NCI-H2196 treated with DMSO at 0.1 percent for 48 hours (cell line): ENCODE results near the gene TRAF3.
"Not testable (repeated sequence)": the region's sequence is repeated elsewhere in the genome, so short reads cannot be mapped to it uniquely, and the experiment has no call there.

Experiments
- DNase-seq: peaks from one replicate; lab custom pipeline; 2025; ENCODE audit not compliant: unreplicated experiment; lab: John Stamatoyannopoulos, UW

The TRAF3 gene

DNA sequence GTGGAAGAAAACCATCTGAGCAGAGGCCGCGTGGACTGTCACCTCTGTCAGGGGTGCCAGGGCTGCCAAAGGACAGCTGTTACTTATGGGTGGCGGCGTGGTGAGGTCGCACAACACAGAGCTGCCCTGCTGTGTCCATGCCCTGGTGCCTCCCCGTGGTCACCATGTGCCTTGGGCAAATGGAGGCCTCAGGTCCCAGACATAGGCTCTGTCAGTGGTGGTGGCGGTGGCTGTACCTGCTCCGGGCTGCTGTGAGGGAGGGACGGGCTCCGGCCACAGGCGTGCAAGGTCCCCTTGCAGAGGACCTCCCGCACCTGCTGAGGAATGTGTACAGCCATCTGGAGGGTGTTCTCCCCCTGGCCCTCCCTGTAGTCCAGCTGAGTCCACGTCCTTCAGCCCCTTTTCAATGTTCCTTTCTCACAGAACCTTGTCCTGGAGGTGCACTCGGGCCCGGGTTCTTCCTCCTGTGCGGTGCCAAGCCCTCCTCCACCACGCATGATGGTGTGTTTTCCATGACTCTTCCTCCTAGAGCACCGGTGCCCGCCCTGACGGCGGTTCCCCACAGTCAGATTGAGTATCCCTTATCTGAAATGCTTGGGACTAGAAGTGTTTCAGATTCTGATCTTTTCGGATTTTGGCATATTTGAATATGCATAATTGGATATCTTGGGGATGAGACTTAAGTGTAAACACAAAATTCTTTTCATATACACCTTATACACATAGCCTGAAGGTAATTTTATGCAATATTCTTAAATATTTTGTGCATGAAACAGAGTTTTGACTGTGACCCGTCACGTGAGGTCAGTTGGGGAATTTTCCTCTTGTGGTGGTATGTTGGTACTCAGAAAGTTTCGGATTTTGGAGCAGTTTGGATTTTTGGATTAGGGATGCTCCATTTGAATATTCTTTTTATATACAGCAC, 49.8 kb downstream of the TRAF3 start:
- DNase-seq: no peak

DNA sequence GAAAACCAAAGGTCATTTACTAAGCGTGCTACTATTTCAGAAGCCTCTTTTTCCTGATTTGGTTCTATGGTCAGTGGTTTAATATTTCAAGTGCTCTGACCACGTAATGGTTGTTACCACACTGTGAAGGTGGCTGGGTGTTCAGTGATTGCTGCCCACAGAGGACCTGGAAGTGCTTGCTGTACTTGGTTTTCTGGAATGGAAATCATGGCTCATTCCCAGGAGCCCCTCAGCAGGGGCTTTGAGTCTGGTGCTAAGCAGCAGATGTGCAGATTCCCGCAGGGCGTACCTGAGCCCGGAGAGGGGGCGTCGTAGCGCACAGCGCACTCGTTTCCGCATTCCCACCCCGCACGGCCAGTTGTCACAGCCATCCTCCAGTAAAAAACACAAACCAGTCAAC, 50.5 kb downstream of the TRAF3 start:
- DNase-seq: no peak

DNA sequence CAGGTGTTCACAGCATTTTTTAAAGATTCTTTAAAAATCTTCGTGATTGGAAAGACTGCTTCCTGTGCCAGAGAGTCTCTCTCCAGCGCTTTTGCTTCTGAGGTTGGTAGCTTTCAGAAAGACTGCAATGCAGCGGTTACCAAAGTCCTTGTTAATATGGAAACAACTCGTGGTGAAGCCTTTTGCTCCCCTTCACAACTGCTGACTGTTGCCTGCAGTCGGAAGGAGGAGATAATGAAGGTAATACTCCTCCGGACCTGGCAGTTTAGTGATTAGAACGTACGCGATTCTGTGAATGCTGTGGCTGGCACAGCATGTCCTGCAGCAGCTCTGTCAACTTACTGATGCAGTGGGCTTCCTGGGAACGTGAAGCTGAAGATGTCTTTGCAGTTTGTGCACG, 50.9 kb downstream of the TRAF3 start:
- no peak for DNase-seq

DNA sequence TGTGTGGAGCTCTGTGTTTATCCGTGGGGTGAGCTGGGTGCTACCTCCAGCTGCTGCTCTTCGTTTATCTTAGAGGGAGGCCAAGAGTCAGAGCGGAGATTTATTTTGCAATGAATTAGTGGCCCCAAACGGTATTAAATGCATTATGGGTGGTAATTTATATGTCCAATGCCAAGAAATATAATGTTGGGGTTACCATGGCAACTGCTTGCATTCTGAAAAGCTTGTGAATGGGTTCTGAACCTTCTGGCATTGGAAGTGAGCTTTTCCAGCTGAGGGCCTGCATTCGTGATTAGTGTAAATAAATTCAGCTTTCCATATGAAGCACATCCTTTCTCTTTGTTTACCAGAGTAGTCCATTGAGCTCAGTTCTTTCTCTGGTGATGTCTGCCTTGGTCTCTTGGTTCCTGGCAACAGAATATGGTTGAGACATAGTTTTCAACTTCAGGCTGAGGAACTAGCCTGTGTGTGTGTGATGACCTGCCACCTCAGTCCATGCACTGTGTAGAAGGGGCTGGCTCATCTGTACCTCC, 51.8 kb downstream of the TRAF3 start:
- DNase-seq: no peak

DNA sequence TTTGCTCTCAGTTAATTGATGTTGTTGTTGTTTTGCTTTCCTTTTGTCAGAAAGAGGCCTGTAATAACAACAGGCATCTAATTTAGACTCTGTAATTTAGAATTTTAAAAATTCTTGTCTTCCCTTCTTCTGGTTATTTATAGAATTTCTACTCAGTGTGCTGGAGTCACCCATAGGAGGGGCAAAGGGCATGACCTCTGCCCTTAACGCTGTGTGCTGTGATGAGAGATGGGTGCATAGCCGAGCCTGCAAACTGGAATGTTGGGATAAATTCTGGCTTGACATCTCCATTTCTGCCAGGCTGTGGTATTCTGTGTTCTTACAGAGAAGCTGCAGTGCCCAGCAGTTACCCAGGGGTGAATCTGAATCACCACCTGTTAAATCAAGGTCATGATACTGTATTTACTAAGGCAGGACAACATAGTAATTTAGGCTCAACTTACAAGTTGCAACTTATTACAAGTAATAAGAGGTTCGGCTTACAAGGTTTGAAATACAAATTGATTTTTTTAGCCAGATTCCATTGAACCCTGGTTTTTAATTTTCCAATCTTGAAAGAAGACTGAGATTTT, 53.3 kb downstream of the TRAF3 start:
- DNase-seq: no peak

DNA sequence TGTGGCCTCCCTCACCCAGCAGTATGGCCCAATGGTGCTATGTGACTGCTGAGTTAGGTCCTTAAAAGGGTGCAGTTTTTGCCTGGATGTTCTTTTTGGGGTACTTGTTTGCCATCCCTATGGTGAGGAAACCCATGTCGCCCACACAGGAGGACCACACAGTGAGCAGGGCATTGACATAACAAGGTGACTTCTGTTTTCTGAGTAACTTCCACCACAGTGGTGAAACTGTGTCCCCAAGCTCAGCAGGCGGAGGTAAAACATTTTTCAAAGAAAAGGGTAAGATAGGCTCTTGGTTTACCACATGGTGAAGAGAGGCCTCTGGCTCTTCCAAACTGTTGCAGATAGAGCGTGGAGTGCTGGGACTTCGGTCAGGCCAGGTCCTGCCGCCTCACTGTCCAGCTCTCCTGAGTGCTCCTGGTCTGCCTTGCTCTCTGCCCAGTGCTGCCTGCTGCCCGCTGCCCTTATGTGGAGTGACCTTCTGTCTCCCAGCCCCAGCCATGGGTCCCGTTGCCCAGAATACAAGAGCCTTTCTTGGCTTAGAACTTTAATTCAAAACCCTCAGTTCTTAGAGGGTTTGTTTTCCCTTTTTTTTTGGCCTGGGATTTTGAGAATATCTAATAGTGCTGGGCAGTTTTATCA, 54.0 kb downstream of the TRAF3 start:
- DNase-seq: no peak

DNA sequence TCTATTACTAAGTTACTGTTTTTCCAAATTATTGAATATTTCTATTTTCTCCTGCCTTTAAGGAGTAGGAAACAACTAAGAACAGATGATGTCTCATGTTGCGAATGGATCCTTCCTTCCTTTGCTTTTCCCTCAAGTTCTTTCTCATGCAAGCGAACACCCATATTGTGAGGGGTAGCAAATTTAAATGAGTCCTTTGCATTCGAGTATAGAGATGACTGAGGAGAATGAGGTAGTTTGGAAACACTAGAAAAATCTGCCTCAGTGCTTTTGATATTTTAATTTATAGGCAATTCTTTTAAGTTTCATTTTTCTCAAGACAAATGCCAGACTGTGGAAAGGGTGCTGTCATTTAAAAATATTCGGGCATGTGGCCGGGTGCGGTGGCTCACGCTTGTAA, 56.1 kb downstream of the TRAF3 start:
- DNase-seq: no peak

DNA sequence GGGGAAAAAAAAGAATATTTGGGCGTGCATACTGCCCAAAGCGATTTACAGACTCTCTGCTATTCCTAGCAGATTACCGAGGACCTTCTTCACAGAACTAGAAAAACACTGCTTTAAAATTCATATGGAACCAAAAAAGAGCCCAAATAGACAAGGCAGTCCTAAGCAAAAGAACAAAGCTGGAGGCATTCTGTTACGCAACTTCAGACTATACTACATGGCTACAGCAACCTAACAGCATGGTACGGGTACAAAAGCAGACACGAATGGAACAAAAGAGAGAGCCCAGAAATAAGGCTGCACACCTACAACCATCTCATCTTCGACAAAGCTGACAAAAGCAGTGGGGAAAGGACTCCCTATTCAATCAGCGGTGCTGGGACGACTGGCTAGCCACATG, 56.7 kb downstream of the TRAF3 start:
- no peak for DNase-seq

DNA sequence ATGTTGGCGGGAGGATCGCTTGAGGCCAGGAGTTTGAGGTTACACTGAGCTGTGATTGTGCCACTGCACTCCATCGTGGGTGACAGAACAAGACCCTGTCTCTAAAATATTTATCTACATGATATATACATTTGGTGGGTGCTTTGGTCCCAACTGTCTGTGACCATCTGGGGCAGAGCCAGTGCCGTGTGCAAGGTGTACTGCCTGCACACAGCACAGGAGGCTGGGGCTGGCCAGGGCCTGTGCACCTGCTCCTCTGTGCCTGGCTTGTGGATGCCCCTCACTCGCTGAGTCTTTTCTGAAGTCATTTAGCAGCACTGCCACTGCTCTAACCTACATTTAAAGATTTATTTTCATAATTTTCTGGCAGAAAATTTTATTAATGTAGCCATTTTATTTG, 58.7 kb downstream of the TRAF3 start:
- DNase-seq: no peak

DNA sequence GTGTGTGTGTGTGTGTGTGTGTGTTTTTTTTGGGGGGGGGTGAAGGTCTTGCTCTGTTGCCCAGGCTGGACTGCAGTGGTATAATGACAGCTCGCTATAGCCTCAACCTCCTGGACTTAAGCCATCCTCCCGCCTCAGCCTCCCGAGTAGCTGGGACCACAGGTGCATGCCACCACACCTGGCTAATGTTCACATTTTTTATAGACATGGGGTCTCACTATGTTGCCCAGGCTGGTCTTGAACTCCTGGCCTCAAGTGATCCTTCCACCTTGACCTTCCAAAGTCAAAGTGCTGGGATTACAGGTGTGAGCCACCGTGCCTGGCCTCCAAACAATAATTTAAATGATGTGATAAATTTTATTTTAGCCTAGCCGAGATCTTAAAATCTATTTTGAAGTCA, 59.9 kb downstream of the TRAF3 start:
- DNase-seq: not testable (repeated sequence)

DNA sequence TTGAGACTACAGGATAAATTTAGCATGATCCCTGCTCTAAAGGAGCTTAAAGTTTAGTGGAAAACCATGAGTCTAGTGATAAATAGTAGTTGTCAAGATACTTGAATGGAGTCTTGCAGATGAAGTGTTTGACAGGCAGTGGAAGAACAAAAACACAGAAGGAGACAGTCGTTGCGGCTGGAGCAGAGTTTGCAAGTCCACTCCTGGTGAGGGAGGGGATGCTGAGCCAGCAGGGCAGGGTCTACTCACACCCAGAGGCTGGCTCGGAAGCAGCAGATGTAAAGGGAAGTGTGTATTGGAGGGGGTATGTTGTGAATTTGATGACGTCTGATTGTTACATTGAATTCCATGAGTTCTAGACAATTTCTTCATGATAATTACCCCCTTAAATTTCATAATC, 61.3 kb downstream of the TRAF3 start:
- no peak for DNase-seq

DNA sequence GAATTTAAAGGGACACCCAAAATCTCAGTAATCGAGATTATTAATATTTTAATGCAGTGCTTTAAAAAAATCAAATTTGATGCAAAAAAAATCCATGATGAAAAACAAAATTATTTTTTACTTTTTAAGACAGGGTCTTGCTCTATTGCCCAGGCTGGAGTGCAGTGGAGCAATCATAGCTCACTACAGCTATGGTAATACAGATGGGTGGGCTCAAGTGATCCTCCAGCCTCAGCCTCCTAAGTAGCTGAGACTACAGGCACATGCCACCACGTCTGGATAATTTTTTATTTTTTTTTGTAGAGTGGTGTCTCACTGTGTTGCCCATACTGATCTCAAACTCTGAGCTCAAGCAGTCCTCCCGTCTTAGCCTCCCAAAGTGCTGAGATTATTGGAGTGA, 62.9 kb downstream of the TRAF3 start:
- DNase-seq: no peak

DNA sequence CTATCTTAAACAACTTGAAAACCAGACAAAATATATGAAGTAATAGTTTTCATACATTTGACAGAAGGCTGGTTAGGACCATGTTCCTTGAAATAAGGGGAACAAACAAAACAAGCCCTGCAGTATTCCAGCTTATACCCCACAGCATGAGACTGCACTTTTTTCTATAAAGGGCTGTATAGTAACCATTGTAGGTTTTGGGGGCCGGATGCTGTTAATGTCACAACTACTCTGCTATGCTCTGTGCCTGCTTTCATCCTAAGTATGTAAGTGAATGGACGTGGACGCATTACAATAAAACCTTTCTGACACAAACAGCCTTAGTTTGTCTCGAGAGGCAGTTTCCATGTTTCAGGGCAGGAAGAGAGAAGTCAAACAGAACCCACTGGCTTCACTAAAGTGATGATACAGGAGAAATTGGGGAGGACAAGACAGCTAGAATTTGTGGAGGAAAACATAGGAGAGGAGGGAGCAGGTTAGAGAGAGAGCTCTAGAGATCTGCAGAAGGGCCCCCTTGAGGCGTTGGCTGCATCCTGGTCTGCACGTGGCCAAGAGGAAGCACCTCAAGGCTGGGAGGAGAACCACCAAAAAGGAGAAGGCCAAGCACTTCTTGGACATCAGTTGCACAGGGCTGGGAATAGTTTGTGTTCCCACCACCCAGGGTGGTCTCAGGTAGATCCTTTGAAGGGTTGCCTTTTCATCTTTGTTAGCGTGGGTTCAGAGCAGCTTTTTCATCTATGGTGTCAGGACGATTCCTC, 63.7 kb downstream of the TRAF3 start:
- DNase-seq: no peak

DNA sequence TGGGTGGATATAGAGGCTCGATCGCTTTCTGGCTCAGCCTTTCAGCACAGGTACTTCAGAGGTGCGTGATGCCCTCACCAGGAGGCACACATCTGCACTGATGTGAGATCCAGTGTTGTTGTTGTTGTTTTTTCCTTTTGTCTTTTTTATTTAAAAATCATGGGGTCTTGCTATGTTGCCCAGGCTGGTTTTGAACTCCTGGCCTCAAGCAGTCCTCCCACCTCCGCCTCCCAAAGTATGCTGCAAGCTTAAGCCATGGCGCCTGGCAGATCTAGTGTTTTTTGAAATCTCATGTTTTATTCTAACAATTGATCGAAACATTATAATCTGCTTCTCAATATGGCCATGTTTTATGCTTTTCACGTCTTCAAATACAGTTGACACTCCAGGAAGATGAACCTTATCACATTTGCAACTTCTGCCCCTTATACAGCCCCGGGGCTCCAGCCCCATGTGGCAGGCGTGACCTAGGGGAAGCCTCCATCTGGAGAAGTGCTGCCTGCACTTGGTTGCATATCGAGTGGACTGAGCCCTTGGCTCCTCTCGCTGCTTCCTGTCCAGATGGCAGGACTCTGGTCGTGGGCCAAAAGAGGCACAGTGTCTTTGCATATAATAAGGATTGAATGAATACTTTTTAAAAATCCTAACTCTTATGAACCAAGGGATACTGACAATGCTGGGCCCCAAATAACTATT, 71.7 kb downstream of the TRAF3 start:
- DNase-seq: peak; percentile 27

DNA sequence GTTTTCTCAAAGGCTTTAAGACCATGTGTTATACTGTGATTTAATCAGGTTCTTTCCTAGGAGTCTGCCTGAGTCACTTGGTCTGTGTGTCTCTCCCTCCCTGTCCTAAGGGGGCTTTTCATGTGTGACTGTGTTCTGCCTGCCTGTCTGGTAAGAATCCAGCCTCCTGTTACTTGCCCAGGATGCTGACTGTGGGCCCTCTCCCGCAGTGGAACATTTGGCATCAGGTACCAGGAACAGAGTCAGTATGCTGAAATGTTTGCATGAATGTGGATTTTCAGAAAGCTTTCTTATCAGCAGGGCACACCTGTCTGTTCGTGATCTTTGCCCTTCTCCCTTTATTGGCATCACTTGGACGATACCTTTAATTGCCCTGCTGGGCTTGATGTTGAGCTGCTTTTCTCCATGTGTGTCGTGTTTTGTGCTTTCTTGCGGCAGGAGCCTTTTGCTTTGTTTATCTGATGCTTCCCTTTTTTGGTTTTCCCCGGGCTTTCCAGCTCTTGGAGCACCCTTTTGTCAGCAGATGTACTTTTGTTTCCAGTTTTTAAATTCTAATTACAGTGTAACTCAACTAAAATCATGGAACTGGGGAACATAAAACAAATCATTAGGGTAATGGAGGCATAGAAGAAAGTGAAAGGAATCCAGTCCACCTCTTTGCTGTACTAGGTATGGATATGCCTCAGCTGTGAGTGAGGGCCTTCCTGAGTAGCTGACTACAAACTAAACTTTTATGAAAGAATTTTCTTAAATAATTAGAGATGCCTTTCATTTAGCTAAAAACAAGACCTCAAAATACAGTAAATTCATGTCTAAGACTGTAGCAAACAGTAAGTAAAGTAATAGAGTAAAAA, 72.5 kb downstream of the TRAF3 start:
- peak; percentile 27 for DNase-seq

DNA sequence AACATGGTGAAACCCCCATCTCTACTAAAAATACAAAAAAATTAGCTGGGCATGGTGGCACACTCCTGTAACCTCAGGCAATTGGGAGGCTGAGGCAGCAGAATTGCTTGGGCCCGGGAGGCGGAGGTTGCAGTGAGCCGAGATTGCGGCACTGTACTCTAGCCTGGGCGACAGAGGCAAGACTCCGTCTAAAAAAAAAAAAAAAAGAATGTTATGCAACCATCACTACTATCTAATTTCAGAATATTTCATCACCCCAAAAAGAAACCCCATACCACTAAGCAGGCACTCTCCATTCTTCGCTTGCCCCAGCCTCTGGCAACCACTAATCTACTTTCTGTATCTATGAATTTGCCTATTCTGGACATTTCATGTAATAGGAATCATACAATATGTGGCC, 76.4 kb downstream of the TRAF3 start:
- no peak for DNase-seq

DNA sequence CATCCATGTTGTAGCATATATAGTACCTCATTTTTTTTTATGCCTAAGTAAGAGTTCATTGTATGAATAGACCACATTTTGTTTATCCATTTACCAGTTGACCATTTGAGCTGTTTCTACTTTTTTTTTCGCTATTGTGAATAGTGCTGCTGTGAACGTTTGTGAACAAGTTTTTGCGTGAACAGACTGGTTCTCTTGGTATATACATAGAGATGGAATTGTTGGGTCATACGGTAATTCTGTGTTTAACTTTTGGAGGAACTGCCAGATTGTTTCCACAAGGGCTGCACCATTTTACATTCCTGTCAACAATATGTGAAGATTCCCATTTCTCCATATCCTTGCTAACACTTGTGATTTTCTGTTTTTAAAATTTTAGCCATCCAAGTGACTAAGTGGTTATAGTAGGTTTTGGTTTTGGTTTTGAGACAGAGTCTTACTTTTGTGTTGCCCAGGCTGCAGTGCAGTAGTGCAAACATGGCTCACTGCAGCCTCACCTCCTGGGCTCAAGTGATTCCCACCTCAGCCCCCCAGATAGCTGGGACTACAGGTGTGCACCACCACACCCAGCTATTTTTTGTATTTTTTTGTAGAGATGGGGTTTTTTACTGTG, 76.9 kb downstream of the TRAF3 start:
- no peak for DNase-seq

DNA sequence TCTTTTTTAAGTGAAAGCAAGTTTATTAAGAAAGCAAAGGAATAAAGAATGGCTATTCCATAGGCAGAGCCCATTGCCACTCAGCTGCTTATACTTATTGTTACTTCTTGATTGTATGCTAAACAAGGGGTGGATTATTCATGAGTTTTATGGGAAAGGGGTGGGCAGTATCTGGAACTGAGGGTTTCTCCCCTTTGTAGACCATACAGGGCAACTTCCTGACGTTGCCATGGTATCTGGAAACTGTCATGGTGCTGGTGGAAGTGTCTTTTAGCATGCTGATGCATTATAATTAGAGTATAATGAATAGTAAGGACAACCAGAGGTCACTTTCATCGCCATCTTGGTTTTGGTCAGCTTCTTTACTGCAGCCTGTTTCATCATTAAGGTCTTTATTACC, 78.9 kb downstream of the TRAF3 start:
- DNase-seq: no peak

DNA sequence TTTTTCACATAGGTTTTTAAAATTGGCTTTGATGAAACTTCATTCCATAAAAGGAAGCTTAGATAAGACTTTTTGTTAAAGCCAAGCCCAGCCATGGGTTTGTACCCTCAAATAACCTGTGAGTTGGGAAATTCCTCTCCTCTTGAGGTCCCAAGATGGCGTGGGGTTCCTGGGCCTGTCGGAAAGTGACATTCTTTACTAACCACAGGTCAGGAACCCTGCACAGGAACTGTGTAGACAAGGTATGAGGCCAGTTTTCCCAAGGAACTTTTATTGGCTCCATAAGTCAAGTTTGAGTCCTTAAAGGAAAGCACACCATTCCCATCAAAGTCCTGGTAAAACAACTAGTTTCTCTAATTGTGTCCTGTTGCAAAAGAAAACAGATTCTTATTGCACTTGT, 80.2 kb downstream of the TRAF3 start:
- no peak for DNase-seq
